ENCODE measurements around the gene RNF213. TPM values are rescaled to one million over a fixed set of nuclear protein-coding genes. Genes with fewer than 3 reads are reported as not detected.

The RNF213 gene
- total RNA-seq, 2 experiments from 2014 or later: 488 TPM

DNA sequence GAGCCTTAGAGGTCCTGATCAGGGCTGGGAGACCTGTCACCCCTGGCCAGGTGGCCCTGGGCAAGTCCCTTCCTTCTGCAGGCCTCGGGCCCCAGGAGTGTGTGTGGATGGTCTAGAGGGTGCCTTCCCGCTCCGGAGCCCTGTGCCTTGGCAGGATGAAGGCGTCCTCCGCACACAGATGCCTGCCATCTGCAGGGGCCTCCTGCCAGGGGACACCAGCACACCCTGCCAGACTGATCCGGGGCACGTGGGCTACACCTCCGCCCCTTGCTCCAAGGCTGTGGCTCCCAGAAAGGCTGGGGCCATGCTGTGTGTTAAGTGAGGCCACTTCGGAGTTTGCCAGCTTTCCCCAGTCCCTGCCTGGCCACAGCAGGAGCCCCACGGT lies 185.1 kb downstream of the RNF213 start:
- H3K9me3 Mint-ChIP-seq: no peaks in the 10 kb centered on the region
- POLR2A ChIA-PET: interaction anchor here (1.8 kb wide), 1 partner anchor 9 kb away, joined by 4 read pairs; no protein-coding TSS in a partner anchor
- DNase-seq (no peak), ATAC-seq (ENCODE audit: low read depth) (no peak)
- H3K27me3 Mint-ChIP-seq: peaks cover 1% of the 10 kb centered on the region
- H3K4me1 Mint-ChIP-seq: peaks cover 2% of the 10 kb centered on the region
- H3K4me3 Mint-ChIP-seq: no peak overlapping the region
- no peak overlapping the region for H3K27ac Mint-ChIP-seq
- H3K36me3 Mint-ChIP-seq: no peaks in the 10 kb centered on the region

DNA sequence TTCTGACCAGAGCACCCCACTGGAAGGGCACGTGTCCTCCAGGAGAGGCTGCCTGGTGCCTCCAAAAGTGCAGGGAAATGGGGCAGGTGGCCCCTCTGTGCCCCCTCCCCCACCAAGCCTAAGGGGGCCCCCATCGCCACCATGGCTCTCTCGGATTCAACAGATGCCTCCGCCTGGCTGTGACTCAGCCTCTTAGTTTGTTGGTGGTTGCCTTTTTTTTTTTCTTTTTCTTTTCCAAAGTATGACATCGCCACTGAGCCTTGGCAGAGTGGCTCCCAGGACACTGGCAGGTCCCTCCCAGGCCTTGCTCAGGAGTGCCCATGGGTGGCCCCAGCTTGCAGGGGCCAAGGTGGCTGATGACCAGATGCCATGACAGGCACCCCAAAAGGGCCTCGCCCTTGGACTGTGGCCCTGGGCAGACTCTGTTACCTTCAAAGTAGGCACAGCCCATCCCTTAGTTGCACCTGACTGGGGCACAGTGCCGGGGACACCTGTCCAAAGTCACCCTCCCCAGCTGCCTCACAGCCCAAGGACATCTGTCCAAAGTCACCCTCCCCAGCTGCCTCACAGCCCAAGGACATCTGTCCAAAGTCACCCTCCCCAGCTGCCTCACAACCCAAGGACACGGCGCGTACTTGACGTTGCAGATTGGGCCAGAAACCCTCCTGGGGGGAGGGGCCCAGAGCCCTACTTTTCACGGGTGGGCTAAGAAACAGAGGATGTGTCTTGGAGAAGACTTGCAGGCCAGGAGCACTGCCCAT lies 186.2 kb downstream of the RNF213 start:
- DNase-seq: no peak
- Mint-ChIP-seq H3K27ac (no peak overlapping the region), H3K36me3 (no peaks in the 10 kb centered on the region), H3K27me3 (peaks cover 1% of the 10 kb centered on the region), H3K4me3 (no peak overlapping the region), H3K9me3 (no peaks in the 10 kb centered on the region), H3K4me1 (peaks cover 2% of the 10 kb centered on the region)
- POLR2A ChIA-PET: interaction anchor here (1.3 kb wide), 1 partner anchor 9 kb away, joined by 3 read pairs; no protein-coding TSS in a partner anchor
- no peak for ATAC-seq (ENCODE audit: low read depth)

DNA sequence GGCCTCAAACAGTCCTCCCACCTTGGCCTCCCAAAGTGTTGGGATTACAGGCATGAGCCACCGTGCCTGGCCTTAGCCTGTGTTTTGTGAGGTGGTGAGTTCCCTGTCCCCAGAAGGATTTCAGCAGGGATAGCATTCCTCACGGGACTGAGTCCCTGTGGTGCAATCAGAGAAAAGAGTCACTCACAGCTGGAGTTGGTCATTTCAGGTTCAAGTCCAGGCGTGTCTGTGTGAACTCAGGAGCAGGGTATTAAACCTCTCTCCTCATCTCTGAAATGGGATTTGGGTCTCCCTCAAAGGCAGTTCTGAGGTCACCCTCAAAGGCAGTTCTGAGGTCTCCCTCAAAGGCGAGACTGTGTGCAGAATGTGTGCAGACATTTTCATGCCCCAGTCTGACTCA lies 187.1 kb downstream of the RNF213 start:
- no peak for ATAC-seq (ENCODE audit: low read depth)
- Mint-ChIP-seq H3K9me3 (no peaks in the 10 kb centered on the region), H3K4me1 (peaks cover 2% of the 10 kb centered on the region), H3K36me3 (no peaks in the 10 kb centered on the region), H3K27me3 (peaks cover under 1% of the 10 kb centered on the region), H3K27ac (no peak overlapping the region), H3K4me3 (no peak overlapping the region)
- POLR2A ChIA-PET: no interaction called here
- DNase-seq: no peak

Small RNAs within 50 kb of the gene (microRNA-seq; reads per million reads assigned to microRNA genes)
- gene MIR4730: not detected

Other genes with a start within 250 kb of the RNF213 start
- 1 to 10 TPM; 2.1 TPM for gene TBC1D16, start 225.0 kb upstream of the RNF213 start, total RNA-seq
- gene CCDC40, start 224.2 kb upstream of the RNF213 start, total RNA-seq: 1 to 10 TPM; 1.3 to 1.4 TPM
- gene GAA, start 159.3 kb upstream of the RNF213 start, total RNA-seq: 10 to 100 TPM; 41.9 to 48.9 TPM
- gene EIF4A3, start 113.7 kb upstream of the RNF213 start, total RNA-seq: 100 to 1,000 TPM; 106 to 115 TPM
- gene CARD14, start 90.8 kb upstream of the RNF213 start, total RNA-seq: not detected
- gene SGSH, start 40.5 kb upstream of the RNF213 start, total RNA-seq: 10 to 100 TPM; 51.3 to 57.1 TPM
- gene SLC26A11, start 40.4 kb upstream of the RNF213 start, total RNA-seq: 10 to 100 TPM; 45.3 to 45.4 TPM
- 10 to 100 TPM; 17.8 to 23.1 TPM for gene ENDOV, start 154.3 kb downstream of the RNF213 start, total RNA-seq
- gene NPTX1, start 215.8 kb downstream of the RNF213 start, total RNA-seq: 1 to 10 TPM; 2.5 to 2.8 TPM

Measured in activated naive CD8-positive, alpha-beta T cell treated with anti-CD3 and anti-CD28 coated beads, Interleukin-2, amount 10 ng/mL, durations not matched to agents 7 days and 5 days (primary cell).